Thymus (tissue), 11 donors: ENCODE measurements around the gene RFTN1. TPM values are rescaled to one million over a fixed set of nuclear protein-coding genes. Genes with fewer than 3 reads are reported as not detected.

Experiments used
- DNase-seq, 9 donors: peaks; one replicate each; pipeline ENCODE4 v3.0.0-alpha.2; 2013; ENCODE audit warnings: low spot score in 9 of 9, low read depth in 6 of 9, missing footprints in 1 of 9
- H3K27ac ChIP-seq, 2 donors: one replicate each; pipeline ENCODE4 v1.5.1; 2013; ENCODE audit warnings: control low read depth in 1 of 2, low read depth in 1 of 2, low read length in 1 of 2, mild to moderate bottlenecking in 1 of 2, moderate library complexity in 1 of 2
- H3K27me3 ChIP-seq, 2 donors: one replicate each; pipeline ENCODE4 v1.5.1; 2013; ENCODE audit warnings: low read length in 1 of 2; ENCODE audit not compliant: control insufficient read depth in 2 of 2, insufficient read depth in 1 of 2
- H3K36me3 ChIP-seq, 2 donors: one replicate each; pipeline ENCODE4 v1.5.1; 2013; ENCODE audit warnings: low read length in 1 of 2, mild to moderate bottlenecking in 1 of 2, moderate library complexity in 1 of 2; ENCODE audit not compliant: control insufficient read depth in 2 of 2, insufficient read depth in 2 of 2
- H3K4me1 ChIP-seq, 2 donors: one replicate each; pipeline ENCODE4 v1.5.1; 2013; ENCODE audit warnings: low read length in 2 of 2; ENCODE audit not compliant: control insufficient read depth in 2 of 2, insufficient read depth in 2 of 2
- H3K4me3 ChIP-seq, 2 donors: one replicate each; pipeline ENCODE4 v1.5.1; 2013; ENCODE audit warnings: low read length in 2 of 2, control low read depth in 1 of 2, mild to moderate bottlenecking in 1 of 2
- H3K9me3 ChIP-seq, 2 donors: one replicate each; pipeline ENCODE4 v1.5.1; 2013; ENCODE audit warnings: low read length in 1 of 2, mild to moderate bottlenecking in 1 of 2; ENCODE audit not compliant: control insufficient read depth in 2 of 2, insufficient read depth in 1 of 2
- WGBS: extraction: QIAGEN DNeasy Blood & Tissue Kit; methylation state at CpG from one replicate; pipeline ENCODE4 v1.1.7; 2013; 5-methylcytosine and 5-hydroxymethylcytosine counted together
- polyA plus RNA-seq: library from polyadenylated mRNA; stranded (reverse); fragments of 200-250 nt; gene quantifications from one replicate; pipeline ENCODE4 v1.2.3, GENCODE V29; 2013
- total RNA-seq: library from RNA; stranded (reverse); fragments of 120-200 nt; gene quantifications from one replicate; pipeline ENCODE4 v1.2.4, GENCODE V29; 2013
- donor health status: healthy.

RFTN1 gene
- total and polyA plus RNA-seq, 2 donors = 57.6 to 87.8 TPM

DNA sequence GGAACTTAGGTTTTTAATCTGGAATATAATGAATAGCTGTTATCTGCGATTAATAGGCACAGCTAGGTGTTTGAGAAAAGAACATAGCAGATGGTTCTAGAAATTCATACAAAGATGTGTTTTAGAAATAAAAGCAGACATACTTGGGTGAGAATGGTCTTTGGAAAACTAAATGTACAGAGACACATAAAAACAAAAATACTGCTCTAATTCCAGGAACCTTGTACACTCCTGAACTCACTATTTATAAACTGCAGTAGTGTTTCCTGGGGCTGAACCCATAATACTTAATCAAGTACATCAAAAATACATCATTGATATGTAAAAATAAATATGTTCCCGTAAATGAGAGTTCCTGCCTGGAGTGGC lies 143.0 kb downstream of the RFTN1 start:
- 97% methylated on average over 2 of the region's 2 CpGs for WGBS
- Histone ChIP-seq H3K27me3 (no peaks in the 10 kb centered on the region), H3K9me3 (peaks cover 0 to 6% of the 10 kb centered on the region in 2 donors), H3K4me3 (no peak overlapping the region), H3K4me1 (peaks cover 48 to 75% of the 10 kb centered on the region in 2 donors), H3K36me3 (peaks cover 39 to 89% of the 10 kb centered on the region in 2 donors), H3K27ac (peak overlapping the region in 1 of 2 donors; percentile 72)
- DNase-seq = no peak

DNA sequence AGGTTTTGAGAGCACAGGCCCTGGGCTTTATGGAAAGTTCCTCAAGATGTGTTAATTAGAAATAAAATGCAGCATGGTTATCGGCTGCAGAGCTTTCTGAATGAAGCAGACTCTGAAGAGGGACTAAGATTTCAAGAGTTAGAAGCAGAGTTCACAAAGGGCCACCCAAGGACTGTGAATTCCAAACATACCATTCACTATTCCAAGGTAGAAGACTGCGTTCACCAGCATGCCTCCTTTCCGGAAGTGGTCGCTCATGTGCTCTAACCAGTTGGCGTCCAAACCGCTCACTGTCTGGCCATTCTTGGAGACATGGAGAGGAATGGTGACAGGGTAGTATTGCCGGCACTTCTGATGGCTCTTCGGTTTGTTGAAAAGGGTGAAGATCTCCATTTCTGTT lies 143.6 kb downstream of the RFTN1 start:
- WGBS = 97% methylated on average over 8 of the region's 8 CpGs
- Histone ChIP-seq H3K4me1 (peaks cover 42 to 74% of the 10 kb centered on the region in 2 donors), H3K36me3 (peaks cover 39 to 87% of the 10 kb centered on the region in 2 donors), H3K9me3 (peaks cover 0 to 6% of the 10 kb centered on the region in 2 donors), H3K27ac (no peak overlapping the region), H3K4me3 (no peak overlapping the region), H3K27me3 (no peaks in the 10 kb centered on the region)
- no peak for DNase-seq

DNA sequence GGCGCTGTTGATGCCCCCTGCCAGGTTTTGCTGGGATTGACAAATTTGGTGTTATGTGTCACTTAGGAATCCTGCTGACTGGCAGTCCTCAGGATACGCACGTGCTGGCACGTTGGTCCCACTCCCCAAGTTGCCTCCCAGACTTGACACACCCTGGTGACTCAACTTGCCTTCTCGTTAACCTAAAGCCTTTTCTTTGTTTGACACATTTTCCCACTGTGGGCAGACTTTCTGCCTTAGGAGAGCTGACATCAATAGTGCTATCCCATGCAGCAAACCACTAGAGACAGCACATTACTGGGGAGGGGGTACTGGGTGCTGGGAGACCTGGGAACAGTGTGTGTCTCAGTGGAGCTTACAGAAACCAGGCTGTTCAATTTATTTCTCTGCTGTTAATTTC lies 144.2 kb downstream of the RFTN1 start:
- no peak for DNase-seq
- peaks cover 36 to 73% of the 10 kb centered on the region in 2 donors for H3K4me1 ChIP-seq
- H3K36me3 ChIP-seq = peaks cover 41 to 87% of the 10 kb centered on the region in 2 donors
- H3K27me3 ChIP-seq = no peaks in the 10 kb centered on the region
- no peak overlapping the region for H3K27ac ChIP-seq
- 97% methylated on average over 5 of the region's 5 CpGs for WGBS
- no peak overlapping the region for H3K4me3 ChIP-seq
- peaks cover 0 to 6% of the 10 kb centered on the region in 2 donors for H3K9me3 ChIP-seq

DNA sequence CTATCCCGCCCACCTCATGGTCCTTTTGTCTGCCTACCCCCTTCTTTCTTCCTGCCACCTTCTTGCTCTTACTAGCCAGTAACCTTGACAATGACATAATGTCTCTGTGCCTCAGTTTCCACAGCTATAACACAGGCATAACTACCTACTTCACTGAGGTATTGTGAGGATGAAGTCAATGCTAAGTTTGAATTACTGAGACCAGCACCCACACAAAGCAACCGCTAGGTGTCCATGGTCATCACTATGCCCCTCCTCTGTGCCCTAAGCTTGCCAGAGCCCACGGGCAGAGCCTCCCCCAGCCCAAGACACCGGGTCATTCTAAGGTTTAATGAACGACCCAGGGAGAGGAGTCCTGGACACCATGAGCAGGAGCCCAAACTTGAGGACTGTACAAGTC lies 146.9 kb downstream of the RFTN1 start:
- H3K4me3 ChIP-seq = no peak overlapping the region
- peaks cover 17 to 48% of the 10 kb centered on the region in 2 donors for H3K4me1 ChIP-seq
- 84% methylated on average over 5 of the region's 5 CpGs for WGBS
- peaks cover 0 to 2% of the 10 kb centered on the region in 2 donors for H3K9me3 ChIP-seq
- H3K27ac ChIP-seq = peak overlapping the region in 1 of 2 donors; percentile 88
- H3K27me3 ChIP-seq = no peaks in the 10 kb centered on the region
- H3K36me3 ChIP-seq = peaks cover 61 to 91% of the 10 kb centered on the region in 2 donors
- no peak for DNase-seq

DNA sequence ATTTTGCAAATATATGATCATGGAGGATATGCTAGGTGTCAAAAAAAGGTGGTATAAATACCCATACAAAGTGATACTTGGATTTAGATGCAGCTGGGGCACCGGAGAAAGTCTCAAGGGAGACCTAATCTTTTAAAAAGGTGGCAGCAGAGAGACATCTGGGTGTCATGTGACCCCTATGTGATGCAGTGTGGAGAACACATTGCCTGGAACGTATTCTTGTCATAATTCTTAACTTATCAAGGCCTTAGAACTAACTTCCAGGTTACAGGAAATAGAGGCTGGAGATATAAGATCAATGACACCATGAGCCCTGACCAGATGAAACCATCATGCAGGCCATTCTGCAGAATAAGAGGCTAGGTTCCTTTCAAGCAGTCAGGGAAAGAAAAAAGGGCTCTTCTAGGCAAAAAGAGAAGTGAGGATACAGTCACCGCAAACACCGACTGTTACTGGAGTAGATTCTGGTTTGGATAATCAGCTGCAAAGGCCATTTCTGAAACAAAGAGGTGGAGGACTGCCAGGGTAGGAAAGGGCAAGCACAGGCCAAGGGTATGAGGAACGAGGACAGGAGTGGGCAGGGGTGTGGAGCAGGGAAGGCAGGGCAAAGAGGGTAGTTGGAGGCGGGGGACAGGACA lies 147.9 kb downstream of the RFTN1 start:
- no peaks in the 10 kb centered on the region for H3K27me3 ChIP-seq
- peak overlapping the region; percentile 10 to 88 for H3K27ac ChIP-seq
- H3K4me3 ChIP-seq = no peak overlapping the region
- 65% methylated on average over 6 of the region's 6 CpGs for WGBS
- DNase-seq = peak in 8 of 9 donors; percentile 21 to 79 (median 48)
- peaks cover 12 to 38% of the 10 kb centered on the region in 2 donors for H3K4me1 ChIP-seq
- H3K36me3 ChIP-seq = peaks cover 67 to 93% of the 10 kb centered on the region in 2 donors
- peaks cover 0 to 2% of the 10 kb centered on the region in 2 donors for H3K9me3 ChIP-seq

DNA sequence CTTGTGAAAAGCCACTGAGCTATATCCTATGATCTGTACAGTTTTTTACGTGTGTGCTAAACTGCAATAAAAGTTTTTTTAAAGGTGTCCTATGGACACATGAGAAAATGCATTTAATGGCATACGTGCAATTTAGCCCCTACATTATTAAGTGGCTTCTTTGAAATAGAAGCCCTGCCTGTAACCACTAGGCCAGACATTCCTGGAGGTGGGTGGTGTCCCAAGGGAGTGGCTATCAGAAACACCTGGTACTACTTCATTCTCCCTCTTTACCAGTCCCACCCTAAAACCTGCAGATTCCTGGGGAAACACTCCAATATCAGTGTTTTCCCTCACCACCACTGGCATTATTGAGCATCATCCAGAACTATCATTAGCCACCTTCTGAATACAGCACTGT lies 148.5 kb downstream of the RFTN1 start:
- H3K9me3 ChIP-seq = peaks cover 0 to 2% of the 10 kb centered on the region in 2 donors
- peaks cover 12 to 38% of the 10 kb centered on the region in 2 donors for H3K4me1 ChIP-seq
- peak overlapping the region in 1 of 2 donors; percentile 88 for H3K27ac ChIP-seq
- H3K36me3 ChIP-seq = peaks cover 64 to 90% of the 10 kb centered on the region in 2 donors
- H3K27me3 ChIP-seq = no peaks in the 10 kb centered on the region
- WGBS = 78% methylated on average over 2 of the region's 2 CpGs
- H3K4me3 ChIP-seq = no peak overlapping the region
- no peak for DNase-seq

DNA sequence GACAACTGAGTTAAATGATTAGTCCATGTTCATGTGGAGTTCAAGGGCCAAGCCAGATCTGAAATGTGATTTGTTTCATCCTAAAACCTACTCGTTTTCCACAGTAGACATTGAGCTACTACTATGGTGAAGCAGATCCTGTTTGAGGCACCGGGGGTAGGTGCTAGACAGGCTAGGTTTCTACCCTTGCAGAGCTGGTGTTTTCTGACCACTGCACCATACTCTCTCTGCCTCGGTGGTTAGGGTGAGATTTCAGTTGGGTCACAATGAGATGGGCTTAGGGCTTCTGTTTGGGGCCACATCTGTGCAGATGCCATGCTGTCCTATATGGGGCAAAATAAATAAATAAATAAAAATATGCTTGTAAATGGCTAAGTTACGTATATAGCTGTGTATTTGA lies 149.2 kb downstream of the RFTN1 start:
- peaks cover 0 to 2% of the 10 kb centered on the region in 2 donors for H3K9me3 ChIP-seq
- H3K36me3 ChIP-seq = peaks cover 62 to 88% of the 10 kb centered on the region in 2 donors
- no peaks in the 10 kb centered on the region for H3K27me3 ChIP-seq
- no peak for DNase-seq
- H3K27ac ChIP-seq = no peak overlapping the region
- WGBS = 86% methylated on average over 4 of the region's 4 CpGs
- no peak overlapping the region for H3K4me3 ChIP-seq
- H3K4me1 ChIP-seq = peaks cover 12 to 38% of the 10 kb centered on the region in 2 donors

DNA sequence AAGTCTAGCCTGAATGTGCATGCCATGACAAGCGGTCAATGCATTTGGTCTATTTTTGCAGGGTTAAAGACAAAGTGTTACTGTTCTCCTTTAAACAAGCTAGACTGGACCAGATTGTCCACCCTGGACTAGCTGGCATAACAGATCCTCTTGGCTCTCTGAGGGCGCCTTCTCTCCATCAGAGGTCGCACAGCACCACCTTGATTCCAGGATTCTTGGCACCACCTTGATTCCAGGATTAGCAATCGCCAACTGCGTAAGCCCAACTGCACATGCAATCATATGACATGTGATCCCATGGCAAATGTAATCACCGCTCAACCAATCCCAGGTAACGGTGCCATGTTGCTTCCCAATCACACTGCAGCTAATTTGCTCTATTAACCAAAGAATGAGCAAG lies 149.9 kb downstream of the RFTN1 start:
- WGBS = 98% methylated on average over 7 of the region's 7 CpGs
- Histone ChIP-seq H3K27ac (no peak overlapping the region), H3K9me3 (peaks cover 0 to 2% of the 10 kb centered on the region in 2 donors), H3K4me3 (no peak overlapping the region), H3K36me3 (peaks cover 60 to 86% of the 10 kb centered on the region in 2 donors), H3K27me3 (no peaks in the 10 kb centered on the region), H3K4me1 (peaks cover 12 to 38% of the 10 kb centered on the region in 2 donors)
- no peak for DNase-seq

DNA sequence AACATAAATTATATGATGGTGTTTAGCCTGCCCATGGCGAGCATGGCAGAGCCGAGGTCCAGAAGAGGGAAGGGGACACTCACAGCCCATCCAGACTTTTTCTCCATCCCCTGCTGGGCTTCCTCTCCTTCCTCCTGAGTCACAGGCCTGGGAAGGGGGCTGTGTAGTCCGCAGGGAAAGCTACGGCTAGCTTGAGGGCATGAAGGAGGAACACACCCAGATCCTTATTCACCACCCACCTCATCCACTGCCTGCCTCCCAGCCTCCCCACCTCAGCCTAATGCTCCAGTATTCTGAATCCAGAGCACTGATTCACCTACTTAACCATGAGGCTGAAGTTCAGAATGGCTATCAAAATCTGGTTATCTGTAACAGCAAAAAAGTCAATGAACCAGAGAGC lies 150.7 kb downstream of the RFTN1 start:
- Histone ChIP-seq H3K4me1 (peaks cover 15 to 33% of the 10 kb centered on the region in 2 donors), H3K27ac (no peak overlapping the region), H3K9me3 (peaks cover 0 to 2% of the 10 kb centered on the region in 2 donors), H3K27me3 (no peaks in the 10 kb centered on the region), H3K36me3 (peaks cover 58 to 83% of the 10 kb centered on the region in 2 donors), H3K4me3 (no peak overlapping the region)
- DNase-seq = no peak
- 85% methylated on average over 4 of the region's 4 CpGs for WGBS
